Panc1 (cell line): ENCODE measurements around the gene ACOX1. TPM values are rescaled to one million over a fixed set of nuclear protein-coding genes. Genes with fewer than 3 reads are reported as not detected.

Experiments used
- ATAC-seq: fragments of 200-7000 bp; cut with Tn5 transposase; 2 replicates; pipeline ENCODE4 v1.9.1; 2020; ENCODE audit warnings: mild to moderate bottlenecking, moderate library complexity
- BruUV-seq: library from RNA; stranded (reverse); fragments of 400-500 nt; replicated peaks from 2 replicates; lab custom pipeline; 2021; lab: Mats Ljungman, UMichigan
- CTCF ChIA-PET: fragments of 300-600 bp; sonication (Branson Sonifier 250); formaldehyde crosslinking; loops from one replicate; lab custom pipeline; 2022; ENCODE audit warnings: antibody characterized with exemption; lab: Charles Lee
- POLR2A ChIA-PET: fragments of 300-600 bp; sonication (Branson Sonifier 250); formaldehyde crosslinking; loops from one replicate; lab custom pipeline; 2022; ENCODE audit warnings: antibody characterized with exemption; lab: Charles Lee
- DNase-seq: peaks from one replicate; pipeline ENCODE4 v3.0.0-alpha.2; 2010; ENCODE audit warnings: low read depth, low spot score
- H3K27ac ChIP-seq: 2 replicates; pipeline ENCODE4 v1.5.1; 2011; ENCODE audit warnings: mild to moderate bottlenecking, low read length, inconsistent platforms
- H3K27me3 ChIP-seq: fragments of 200-500 bp; sonication (Bioruptor generic); 2 replicates; pipeline ENCODE4 v1.6.0; 2014; ENCODE audit warnings: low read length, inconsistent platforms; ENCODE audit not compliant: control insufficient read depth, insufficient read depth
- H3K36me3 ChIP-seq: fragments of 200-500 bp; sonication (Bioruptor generic); 2 replicates; pipeline ENCODE4 v1.5.1; 2014; ENCODE audit warnings: inconsistent platforms, mild to moderate bottlenecking, low read length, moderate library complexity; ENCODE audit not compliant: control insufficient read depth, insufficient read depth
- H3K4me1 ChIP-seq: 2 replicates; pipeline ENCODE4 v1.5.1; 2011; ENCODE audit warnings: inconsistent platforms, mild to moderate bottlenecking, low read length, moderate library complexity; ENCODE audit not compliant: control insufficient read depth, insufficient read depth
- H3K4me3 ChIP-seq, 2 experiments: 2 replicates each; pipeline ENCODE4 v1.5.1; 2011 to 2012; ENCODE audit warnings: low read depth in 2 of 2, low read length in 2 of 2, mild to moderate bottlenecking in 2 of 2, inconsistent platforms in 1 of 2, moderate library complexity in 1 of 2
- H3K9me3 ChIP-seq: fragments of 200-500 bp; sonication (Bioruptor generic); 2 replicates; pipeline ENCODE4 v1.5.1; 2014; ENCODE audit warnings: low read depth, mild to moderate bottlenecking, inconsistent platforms, low read length, moderate library complexity; ENCODE audit not compliant: control insufficient read depth, insufficient read depth
- CTCF ChIP-seq: fragments of 450-650 bp; IDR thresholded peaks from 2 replicates; pipeline ENCODE4 v1.5.1; 2017; ENCODE audit warnings: mild to moderate bottlenecking
- POLR2AphosphoS5 ChIP-seq: IDR thresholded peaks from 2 replicates; pipeline ENCODE4 v1.6.1; 2012; ENCODE audit warnings: mild to moderate bottlenecking, low read depth, low read length, moderate library complexity
- REST ChIP-seq, 2 experiments: IDR thresholded peaks; 2 replicates each; pipeline ENCODE4 v1.6.1; 2011 to 2012; ENCODE audit warnings: low read depth in 2 of 2, control low read depth in 1 of 2, low read length in 1 of 2, mild to moderate bottlenecking in 1 of 2, moderate library complexity in 1 of 2; ENCODE audit not compliant: insufficient read depth in 1 of 2
- SIN3A ChIP-seq: IDR thresholded peaks from 2 replicates; pipeline ENCODE4 v1.6.1; 2012; ENCODE audit warnings: low read depth, mild to moderate bottlenecking, low read length, moderate library complexity, borderline replicate concordance; ENCODE audit not compliant: insufficient read depth
- TCF7L2 ChIP-seq: IDR thresholded peaks from 2 replicates; pipeline ENCODE4 v1.6.1; 2011; ENCODE audit warnings: mild to moderate bottlenecking, low read depth, low read length, inconsistent platforms
- in situ Hi-C: cut with HindIII; loops from 2 replicates; pipeline ENCODE4 v1.10.0; 2016; ENCODE audit warnings: low sequenced_read_pairs, low pct_unique_long_range_greater_than_20kb
- intact Hi-C: fragments of 100-400 bp; cut with micrococcal nuclease; formaldehyde crosslinking; loops from one replicate; pipeline ENCODE4 v1.10.0; 2022; ENCODE audit not compliant: unreplicated experiment
- total RNA-seq: library from RNA; stranded (reverse); gene quantifications from one replicate; pipeline ENCODE4 v1.2.1, GENCODE V29; 2021; ENCODE audit not compliant: unreplicated experiment

ACOX1 gene
- total RNA-seq, 1 experiment from 2014 or later: 53.5 TPM

GRCh38 chr17:75898065-75898464, 80.9 kb downstream of the ACOX1 start:
- Histone ChIP-seq H3K4me1 (peaks cover 19% of the 10 kb centered on the region), H3K4me3 (no peak overlapping the region), H3K27me3 (no peaks in the 10 kb centered on the region), H3K9me3 (no peaks in the 10 kb centered on the region), H3K27ac (no peak overlapping the region), H3K36me3 (peaks cover 7% of the 10 kb centered on the region)
- no peak for DNase-seq
- POLR2A ChIA-PET: interaction anchor here (1.2 kb wide), 1 partner anchor 19 kb away, joined by 3 read pairs; the partner anchor contains the start of gene TRIM47
- TF ChIP-seq TCF7L2 (no peak), CTCF (no peak), REST (IDR thresholded peaks at IDR 0.05; ENCODE audit: insufficient read depth in 1 of 2, low read depth in 2 of 2, low read length in 1 of 2) (no peak), SIN3A (no peak), POLR2AphosphoS5 (no peak)
- CTCF ChIA-PET: no interaction called here
- intact Hi-C loops (no loop called here), in situ Hi-C loops (no loop called here)
- no TSS peak for BruUV-seq
- ATAC-seq: no peak

GRCh38 chr17:75897160-75898019, 81.6 kb downstream of the ACOX1 start:
- ChIA-PET CTCF (interaction anchor here (0.7 kb wide), 1 partner anchor 615 kb away, joined by 6 read pairs; no protein-coding TSS in a partner anchor), POLR2A (interaction anchor here (0.5 to 0.7 kb wide), 3 partner anchors 71 to 176 kb away, joined by 5 to 11 read pairs (median 5); a partner anchor contains a TSS)
- DNase-seq (no peak), ATAC-seq (no peak; the same call in 1 of the 2 replicates)
- Histone ChIP-seq H3K27ac (peak overlapping the region; percentile 67), H3K36me3 (peaks cover 7% of the 10 kb centered on the region), H3K4me3 (peak overlapping the region; percentile 72), H3K27me3 (no peaks in the 10 kb centered on the region), H3K9me3 (no peaks in the 10 kb centered on the region), H3K4me1 (peaks cover 19% of the 10 kb centered on the region)
- in situ Hi-C loops (no loop called here), intact Hi-C loops (no loop called here)
- peak; percentile 20 for TF ChIP-seq POLR2AphosphoS5
- TF ChIP-seq REST (IDR thresholded peaks at IDR 0.05; ENCODE audit: insufficient read depth in 1 of 2, low read depth in 2 of 2, low read length in 1 of 2): no peak
- BruUV-seq: no TSS peak
